Peyer's patch (tissue), 4 donors: ENCODE results near the gene HSD17B8. TPM values are rescaled to one million over a fixed set of nuclear protein-coding genes. Genes with fewer than 3 reads are reported as not detected.

Source experiments
- DNase-seq, 3 donors: peaks; one replicate each; pipeline ENCODE4 v3.0.0-alpha.2; 2017 to 2019
- H3K27ac ChIP-seq, 4 donors: fragments of 200-600 bp; sonication (generic); one replicate each; pipeline ENCODE4 v1.5.1; 2016 to 2019
- H3K27me3 ChIP-seq, 2 donors: fragments of 200-600 bp; sonication (generic); one replicate each; pipeline ENCODE4 v1.5.1; 2019
- H3K36me3 ChIP-seq, 3 donors: fragments of 200-600 bp; sonication (generic); one replicate each; pipeline ENCODE4 v1.5.1; 2016 to 2019
- H3K4me1 ChIP-seq, 4 donors: fragments of 200-600 bp; sonication (generic); one replicate each; pipeline ENCODE4 v1.5.1; 2016 to 2019
- H3K4me3 ChIP-seq, 4 donors: fragments of 200-600 bp; sonication (generic); 1 replicate in 3 of 4; 2 replicates in 1 of 4; pipeline ENCODE4 v1.5.1; 2016 to 2019; ENCODE audit warnings: mild to moderate bottlenecking in 1 of 4
- H3K9me3 ChIP-seq, 4 donors: fragments of 200-600 bp; sonication (generic); one replicate each; pipeline ENCODE4 v1.5.1; 2016 to 2019; ENCODE audit warnings: mild to moderate bottlenecking in 1 of 4
- CTCF ChIP-seq, 6 experiments: fragments of 450-650 bp in 4 of 6; fragments of 200-600 bp in 2 of 6; sonication (generic) in 1 of 6; IDR thresholded peaks; one replicate each; pipeline ENCODE4 v1.5.1; 2017 to 2019; ENCODE audit warnings: antibody characterized with exemption in 6 of 6, mild to moderate bottlenecking in 3 of 6, moderate library complexity in 1 of 6
- POLR2A ChIP-seq, 2 donors: fragments of 450-650 bp; IDR thresholded peaks; one replicate each; pipeline ENCODE4 v1.5.1; 2017; ENCODE audit warnings: antibody characterized with exemption in 2 of 2, mild to moderate bottlenecking in 2 of 2, moderate library complexity in 2 of 2
- total RNA-seq, 4 donors: library from RNA; depleted of rRNA; stranded (reverse); fragments of >200 nt; gene quantifications; one replicate each; pipeline ENCODE4 v1.1.0, GENCODE V29; 2016

The HSD17B8 gene
- total RNA-seq, 4 donors from 2014 or later: 26.4 to 58.0 (median 44.0) TPM

DNA sequence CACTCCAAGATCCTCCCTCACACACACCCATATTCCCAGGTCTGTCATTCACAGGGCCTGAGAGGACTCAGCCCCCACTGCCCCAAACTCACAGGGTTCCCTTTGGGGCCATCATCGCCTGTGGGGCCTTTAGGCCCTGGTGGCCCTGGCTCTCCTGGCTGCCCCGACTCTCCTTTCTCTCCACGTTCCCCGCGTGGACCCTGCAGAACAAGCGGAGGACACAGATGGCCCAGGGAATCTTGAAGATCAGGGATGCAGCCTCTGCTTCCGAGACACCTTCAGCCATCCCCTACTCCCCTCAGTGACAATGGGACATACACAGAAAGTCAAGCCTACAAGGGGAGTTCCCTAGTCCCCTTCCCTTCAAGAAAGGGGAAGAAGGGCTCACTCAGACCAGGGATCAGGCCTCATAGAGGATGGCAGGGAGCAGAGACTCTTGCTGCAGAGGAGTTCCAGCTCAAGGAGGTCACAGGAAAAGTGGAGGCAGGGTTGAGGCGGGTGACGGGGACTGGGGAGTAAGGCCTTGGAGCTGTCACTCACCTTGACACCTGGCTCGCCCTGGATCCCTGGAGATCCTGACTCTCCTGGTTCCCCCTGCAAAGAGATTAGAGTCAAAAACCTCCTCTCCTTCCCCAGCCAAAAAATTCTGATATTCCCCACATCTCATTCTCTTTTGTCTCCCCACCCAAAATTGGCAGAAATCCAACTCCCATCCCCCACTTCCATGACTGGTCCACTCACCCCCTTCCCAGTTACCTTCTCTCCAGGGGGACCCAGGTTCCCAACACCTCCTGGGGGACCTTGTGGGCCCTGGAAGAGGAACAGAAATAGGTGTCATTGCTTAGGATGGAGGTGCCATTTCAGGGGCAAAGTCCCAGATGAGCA lies 34.9 kb upstream of the HSD17B8 start:
- no peak overlapping the region for H3K4me3 ChIP-seq
- no peak overlapping the region for H3K27ac ChIP-seq
- no peak for DNase-seq
- H3K36me3 ChIP-seq: no peaks in the 10 kb centered on the region
- no peaks in the 10 kb centered on the region for H3K4me1 ChIP-seq
- TF ChIP-seq POLR2A (IDR thresholded peaks at IDR 0.05) (no peak), CTCF (IDR thresholded peaks at IDR 0.05) (no peak)
- no peaks in the 10 kb centered on the region for H3K9me3 ChIP-seq
- H3K27me3 ChIP-seq: no peaks in the 10 kb centered on the region

DNA sequence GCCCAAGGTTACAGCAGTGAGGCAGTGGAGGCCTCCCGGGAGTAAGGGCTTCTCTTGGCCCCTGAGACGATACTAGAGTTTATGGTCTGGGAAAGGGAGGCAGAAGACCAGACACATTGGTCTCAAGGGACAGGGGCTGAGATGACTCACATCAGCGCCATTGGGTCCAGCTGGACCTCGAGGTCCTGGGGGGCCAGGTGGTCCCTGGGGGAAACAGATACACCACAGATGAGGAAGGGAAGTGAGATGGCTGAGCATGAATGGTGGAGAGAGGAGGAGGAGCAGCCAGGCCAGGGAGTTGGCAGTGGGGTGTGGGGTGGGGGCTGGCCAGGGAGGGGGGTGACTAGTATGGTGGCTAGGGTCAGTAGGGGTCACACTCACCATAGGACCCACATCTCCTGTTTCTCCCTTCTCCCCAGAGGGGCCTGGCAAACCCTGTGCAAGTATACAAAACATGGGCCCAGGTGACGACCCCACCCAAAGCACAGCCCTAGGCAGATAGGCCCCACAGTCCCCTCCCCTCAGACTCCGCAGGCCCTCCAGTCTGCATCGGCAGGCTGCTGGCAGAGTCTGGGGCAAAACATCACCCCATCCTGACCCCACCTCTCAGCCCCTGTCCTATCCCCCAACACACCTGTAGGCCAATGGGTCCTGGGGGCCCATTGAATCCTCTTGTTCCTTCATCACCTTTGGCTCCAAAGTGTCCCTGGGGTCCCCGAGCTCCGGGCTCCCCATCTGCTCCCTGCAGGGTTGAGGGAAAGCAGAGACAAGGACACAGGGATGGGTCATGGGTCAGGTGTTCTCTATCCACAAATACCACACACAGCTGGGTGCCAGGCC lies 34.1 kb upstream of the HSD17B8 start:
- no peak for DNase-seq
- H3K27ac ChIP-seq: no peak overlapping the region
- no peaks in the 10 kb centered on the region for H3K4me1 ChIP-seq
- no peaks in the 10 kb centered on the region for H3K27me3 ChIP-seq
- H3K9me3 ChIP-seq: no peaks in the 10 kb centered on the region
- H3K4me3 ChIP-seq: no peak overlapping the region
- no peaks in the 10 kb centered on the region for H3K36me3 ChIP-seq
- TF ChIP-seq POLR2A (IDR thresholded peaks at IDR 0.05) (no peak), CTCF (IDR thresholded peaks at IDR 0.05) (no peak)

DNA sequence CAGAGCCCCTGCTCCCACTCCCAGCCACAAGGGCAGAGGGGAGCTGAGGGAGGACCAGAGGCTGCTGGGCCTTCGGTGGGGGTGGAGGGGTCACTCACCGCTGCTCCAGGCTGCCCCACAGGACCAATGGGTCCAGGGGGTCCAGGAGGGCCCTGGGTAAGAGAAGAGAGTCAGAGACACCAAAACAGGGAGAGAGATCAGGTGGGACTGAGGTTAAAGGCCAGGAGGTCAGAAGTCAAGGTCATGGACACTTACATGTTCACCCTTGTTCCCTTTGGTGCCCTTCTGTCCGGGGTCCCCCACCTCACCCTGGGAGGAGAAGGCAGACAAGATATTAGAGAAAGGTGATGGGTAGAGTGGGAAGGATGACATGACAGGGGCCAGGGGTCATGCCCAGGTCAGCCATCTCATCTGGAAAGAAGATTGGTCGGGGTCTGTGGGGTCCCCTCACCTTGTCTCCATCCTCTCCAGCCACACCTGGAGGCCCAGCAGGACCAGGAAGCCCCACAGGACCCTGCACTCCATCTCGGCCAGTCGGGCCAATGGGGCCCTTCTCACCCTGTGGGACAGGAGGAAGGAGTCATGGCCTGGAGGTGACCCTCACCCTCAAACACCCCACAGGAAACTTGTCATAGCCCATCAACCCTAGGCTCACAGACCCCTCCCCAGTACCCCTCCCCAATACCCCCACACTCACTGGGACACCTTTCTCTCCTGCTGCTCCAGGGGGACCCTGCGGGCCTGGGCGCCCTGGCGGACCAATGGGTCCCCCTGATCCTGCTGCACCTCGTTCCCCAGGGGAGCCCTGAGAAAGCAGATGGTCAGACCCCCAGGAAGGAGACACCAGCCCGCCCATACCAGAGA lies 33.2 kb upstream of the HSD17B8 start:
- no peak overlapping the region for H3K27ac ChIP-seq
- H3K27me3 ChIP-seq: no peaks in the 10 kb centered on the region
- no peaks in the 10 kb centered on the region for H3K36me3 ChIP-seq
- no peak overlapping the region for H3K4me3 ChIP-seq
- no peaks in the 10 kb centered on the region for H3K4me1 ChIP-seq
- no peak for DNase-seq
- no peaks in the 10 kb centered on the region for H3K9me3 ChIP-seq
- TF ChIP-seq CTCF (IDR thresholded peaks at IDR 0.05) (no peak), POLR2A (IDR thresholded peaks at IDR 0.05) (no peak)

GRCh38 chr6:33171880-33172687 lies 32.4 kb upstream of the HSD17B8 start:
- Histone ChIP-seq H3K27ac (no peak overlapping the region), H3K4me1 (no peaks in the 10 kb centered on the region), H3K36me3 (no peaks in the 10 kb centered on the region), H3K27me3 (no peaks in the 10 kb centered on the region), H3K4me3 (no peak overlapping the region), H3K9me3 (no peaks in the 10 kb centered on the region)
- no peak for TF ChIP-seq CTCF (IDR thresholded peaks at IDR 0.05)
- DNase-seq: no peak
